T follicular helper cell (primary cell): ENCODE results near the gene HENMT1.

Experiments
- DNase-seq: peaks from one replicate; pipeline ENCODE4 v3.0.0-alpha.2; 2020; ENCODE audit warnings: low read depth

HENMT1 gene

DNA sequence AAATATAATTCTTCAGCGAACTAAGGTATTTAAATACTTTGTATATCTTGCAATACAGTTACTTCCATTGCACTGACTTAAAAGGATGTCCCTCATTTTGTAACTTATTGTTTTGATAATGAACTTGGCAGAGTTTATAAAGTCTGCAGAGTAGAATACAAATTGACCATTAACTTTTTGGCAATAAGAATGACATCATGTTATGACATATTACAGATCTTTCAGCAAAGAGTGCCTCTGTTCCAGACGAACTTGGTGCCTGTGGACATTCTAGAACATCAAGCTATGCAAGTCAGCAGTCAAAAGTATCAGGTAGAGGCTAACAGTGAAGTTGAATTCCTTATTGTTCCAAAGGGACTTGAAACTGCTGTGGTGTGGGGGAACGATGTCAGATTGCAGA lies 32.9 kb downstream of the HENMT1 start:
- no peak for DNase-seq

DNA sequence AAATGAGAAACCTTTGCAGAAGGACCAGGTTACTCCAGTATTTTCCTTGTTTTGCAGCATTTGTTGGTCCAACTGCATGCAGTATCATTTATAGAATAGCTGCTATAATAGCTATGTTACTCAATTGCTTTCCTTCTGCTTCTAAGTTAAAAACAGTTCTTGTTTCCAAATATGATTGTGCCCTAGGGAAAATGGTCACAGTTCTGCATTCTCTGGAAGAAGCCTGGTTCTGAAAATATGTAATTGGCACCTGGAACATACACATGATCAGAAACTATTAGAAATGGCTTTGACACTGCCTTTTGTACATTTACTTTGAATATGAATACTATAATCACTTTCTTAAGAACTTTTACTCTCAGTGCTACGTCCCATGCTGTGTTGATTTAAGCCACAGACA lies 33.6 kb downstream of the HENMT1 start:
- no peak for DNase-seq

DNA sequence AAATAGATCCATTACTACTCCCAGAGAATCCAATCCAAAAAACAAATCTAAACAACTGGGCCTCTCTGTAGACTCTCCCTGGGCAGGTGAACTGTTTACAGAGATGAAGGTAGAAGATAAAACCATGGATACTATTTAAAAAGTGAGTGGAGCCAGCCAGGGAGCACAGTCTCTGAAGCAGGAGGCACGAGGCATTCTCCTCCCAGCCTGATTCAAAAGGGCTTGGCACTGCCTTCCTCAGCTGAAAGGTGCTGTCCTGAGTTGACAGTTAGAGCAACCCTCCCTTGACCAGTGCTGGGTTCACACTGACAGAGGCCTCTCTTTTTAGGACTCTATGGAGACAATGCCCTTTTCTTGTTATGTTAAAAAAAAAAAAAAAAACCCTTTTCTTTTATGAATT lies 36.8 kb downstream of the HENMT1 start:
- no peak for DNase-seq

DNA sequence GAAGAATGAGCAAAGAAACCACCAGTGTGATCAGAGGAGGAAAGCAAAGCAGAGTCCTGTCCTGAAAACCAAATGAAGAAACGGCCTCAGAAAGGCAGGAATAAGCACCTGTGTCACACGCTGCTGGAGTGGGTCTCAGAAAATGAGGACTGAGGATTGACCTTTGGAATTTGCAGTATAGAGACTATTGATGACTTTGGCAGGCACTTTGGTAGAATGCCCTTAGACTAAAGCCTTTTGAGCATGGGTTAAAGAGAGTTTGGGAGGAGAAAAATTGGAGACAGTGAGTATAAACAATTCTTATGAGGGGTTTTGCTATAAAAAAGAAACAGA lies 43.2 kb downstream of the HENMT1 start:
- DNase-seq: no peak

DNA sequence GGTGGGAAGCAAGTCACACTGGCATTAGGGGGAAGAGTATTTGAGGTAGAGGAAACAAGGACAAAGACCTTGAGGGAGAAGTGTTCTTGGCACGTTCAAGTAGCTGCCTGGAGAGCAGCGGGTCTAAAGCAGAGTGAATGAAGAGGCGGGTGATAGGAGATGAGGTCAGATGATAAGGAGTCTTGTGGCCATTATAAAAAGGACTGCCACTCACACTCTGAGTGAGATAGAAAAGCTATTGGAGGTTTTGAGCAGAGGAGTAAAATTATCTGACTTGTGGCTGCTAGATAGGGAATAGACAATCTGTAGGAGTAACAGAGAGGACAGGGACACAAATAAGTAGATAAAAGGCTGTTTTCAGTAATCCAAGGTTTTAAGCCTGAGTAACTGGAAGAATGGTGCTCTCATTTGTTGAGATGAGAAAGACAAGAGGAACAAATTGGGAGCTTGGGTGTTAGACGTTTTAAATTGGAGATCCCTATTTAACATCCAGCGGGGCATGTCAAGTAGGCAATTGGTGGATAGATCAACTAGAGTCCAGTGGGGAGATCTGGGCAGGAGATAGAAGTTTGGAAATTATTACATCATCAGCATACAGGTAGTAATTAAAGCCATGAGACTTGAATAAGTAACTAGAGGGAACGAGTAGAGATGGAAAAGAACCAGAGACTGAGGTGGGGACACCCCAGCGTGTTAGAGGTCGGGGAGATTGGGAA lies 43.7 kb downstream of the HENMT1 start:
- no peak for DNase-seq

DNA sequence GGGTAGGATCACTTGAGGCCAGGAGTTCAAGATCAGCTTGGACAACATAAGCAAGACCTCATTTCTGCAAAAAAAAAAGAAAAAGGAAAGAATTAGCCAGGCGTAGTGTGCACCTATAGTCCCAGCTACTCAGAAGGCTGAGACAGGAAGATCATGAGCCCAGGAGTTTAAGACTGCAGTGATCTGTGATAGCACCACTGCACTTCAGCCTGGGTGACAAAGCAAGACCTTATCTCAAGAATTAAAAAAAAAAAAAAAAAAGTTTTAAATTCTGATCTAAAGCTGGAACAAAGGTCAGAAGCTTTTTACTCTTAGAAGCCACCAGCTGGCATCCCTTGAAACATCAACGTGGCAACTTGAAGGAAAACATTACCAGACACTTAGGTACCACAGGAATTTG lies 45.3 kb downstream of the HENMT1 start:
- no peak for DNase-seq

DNA sequence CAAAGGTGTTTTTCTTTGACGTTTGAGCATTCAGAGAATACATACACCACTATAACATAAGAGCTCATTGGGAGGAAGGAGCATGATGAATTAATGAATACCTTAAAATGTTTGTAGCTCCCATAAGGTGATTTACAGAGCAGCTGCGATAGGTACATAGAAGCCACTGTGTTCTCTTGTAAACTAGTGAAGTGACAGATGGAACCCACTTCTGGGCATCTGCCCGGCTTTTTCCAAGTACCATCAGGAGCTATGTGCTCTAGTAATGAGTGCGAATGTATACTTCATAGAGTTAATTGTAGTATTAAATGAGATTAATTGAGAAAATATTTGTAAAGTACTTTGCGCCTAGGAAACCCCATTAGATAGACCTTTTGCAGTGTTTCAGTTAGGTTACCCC lies 48.4 kb downstream of the HENMT1 start:
- no peak for DNase-seq

DNA sequence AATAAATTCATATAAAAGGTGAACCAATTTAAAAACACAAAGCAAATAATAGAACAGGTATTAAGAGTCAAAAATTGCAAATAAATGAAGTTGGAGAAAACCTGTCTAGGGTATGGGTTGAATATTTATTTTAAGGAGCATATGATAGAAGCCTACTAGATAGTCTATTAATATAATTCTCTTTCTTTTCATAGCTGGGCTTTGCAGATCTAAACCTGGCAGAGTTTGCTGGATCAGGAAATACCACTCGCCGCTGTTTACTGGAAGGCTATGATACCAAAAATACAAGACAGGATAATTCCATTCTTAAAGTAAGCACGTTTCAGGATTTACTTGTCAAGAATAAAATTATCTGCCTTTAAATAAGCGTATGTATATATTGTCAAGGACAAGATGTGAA lies 48.9 kb downstream of the HENMT1 start:
- DNase-seq: no peak

DNA sequence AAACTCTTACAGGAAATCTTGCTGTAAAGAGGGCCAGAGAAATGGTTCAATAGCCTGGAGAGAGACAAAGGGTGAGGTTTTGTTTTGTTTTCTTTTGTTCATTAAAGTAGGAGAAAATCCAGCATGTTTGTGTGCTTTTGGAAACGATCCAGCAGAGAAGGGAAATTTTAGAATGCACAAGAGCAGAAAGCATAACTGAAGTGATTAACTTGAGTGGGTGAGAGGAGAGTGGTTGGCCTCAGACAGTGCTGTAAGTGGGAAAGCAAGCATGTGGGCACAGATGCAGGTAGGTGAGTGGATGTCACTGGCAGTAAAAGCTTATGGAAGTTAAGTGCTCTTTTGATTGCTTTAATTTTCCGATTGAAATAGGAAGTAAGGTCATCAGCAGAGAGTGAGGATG lies 50.8 kb downstream of the HENMT1 start:
- DNase-seq: no peak

DNA sequence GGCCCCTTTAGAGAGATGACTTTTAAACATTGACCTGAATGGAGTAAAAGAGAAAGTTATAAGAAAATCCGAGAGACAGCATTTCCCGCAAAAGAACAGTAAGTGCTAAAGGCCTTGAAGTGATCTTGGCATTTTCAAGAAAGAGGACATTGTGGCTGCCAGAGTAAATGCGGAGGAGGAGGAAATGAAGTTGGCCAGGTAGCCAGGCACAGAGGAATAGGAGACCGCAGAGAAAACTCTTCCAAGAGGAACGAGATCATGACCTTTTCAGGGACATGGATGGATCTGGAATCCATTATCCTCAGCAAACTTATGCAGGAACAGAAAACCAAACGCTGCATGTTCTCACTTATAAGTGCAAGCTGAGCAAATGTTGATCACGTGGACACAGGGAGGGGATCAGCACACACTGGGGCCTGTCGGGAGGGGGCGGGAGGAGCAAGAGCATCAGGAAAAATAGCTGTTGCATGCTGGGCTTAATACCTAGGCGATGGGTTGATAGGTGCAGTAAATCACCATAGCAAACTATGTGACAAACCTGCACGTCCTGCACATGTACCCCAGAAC lies 51.3 kb downstream of the HENMT1 start:
- no peak for DNase-seq

DNA sequence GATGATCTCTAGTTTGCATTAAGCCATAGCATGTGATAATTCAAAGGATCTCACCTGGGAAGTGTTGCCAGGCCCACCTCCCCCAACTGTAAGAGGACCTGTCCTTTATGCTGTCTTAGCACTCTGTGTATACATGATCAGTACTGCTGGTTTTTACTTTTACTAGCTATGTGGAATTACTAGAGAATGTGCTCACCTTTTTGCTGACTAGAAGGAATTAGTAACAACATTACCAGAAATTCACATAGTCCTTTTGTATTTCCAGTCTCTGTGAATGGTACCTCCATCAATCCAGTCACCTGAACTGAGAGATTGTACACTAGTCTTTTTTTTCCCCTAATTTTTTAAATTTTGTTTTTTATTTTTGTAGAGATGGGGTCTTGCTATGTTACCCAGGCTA lies 54.4 kb downstream of the HENMT1 start:
- no peak for DNase-seq

DNA sequence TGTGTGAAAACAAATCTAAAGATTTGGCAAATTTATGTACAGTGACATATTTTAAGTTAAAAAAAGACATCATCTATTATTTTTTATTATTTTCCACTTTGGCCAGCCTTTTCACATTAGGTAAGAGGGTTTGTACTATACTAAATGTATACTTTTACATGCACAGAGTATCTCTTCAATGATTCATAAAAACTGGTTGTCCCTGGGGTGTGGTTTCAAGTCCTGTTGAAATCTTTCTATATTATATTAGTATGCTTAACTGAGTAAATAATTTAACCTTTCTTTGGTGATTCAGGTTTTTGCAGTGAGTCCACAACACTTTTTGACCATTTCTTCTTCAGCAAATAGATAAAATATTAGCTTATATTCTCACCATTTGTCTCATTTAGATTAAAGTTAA lies 55.3 kb downstream of the HENMT1 start:
- DNase-seq: no peak

DNA sequence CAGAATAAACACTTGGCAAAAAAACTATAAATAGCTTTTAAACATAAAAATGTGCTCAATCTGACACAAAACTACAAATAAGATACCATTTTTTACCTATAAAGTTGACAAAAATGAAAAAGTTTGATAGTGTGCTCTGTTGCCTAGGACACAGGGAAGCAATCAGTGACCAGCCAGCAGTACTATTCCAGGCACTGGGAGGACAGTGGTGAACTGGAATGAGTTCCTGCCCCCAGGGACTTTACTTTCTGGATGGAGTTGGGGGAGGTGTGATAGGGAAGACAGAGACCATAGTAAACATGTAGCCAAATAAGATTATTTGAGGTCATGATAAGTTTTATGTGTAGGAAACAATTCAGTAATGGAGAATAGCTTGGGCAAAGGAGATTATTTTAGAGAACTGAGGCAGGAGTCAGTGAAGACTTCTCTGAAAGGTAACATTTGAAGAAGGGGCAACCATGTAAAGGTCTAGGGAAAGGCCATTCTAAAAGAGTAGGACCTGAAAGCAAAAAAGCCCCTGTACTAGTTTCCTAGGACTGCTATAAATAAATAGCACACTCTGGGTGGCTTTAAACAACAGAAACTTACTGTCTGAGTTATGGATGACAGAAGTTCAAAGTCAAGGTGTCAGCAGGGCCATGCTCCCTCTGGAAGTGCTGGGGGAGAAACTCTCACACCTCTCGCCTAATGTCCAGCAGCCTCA lies 59.0 kb downstream of the HENMT1 start:
- DNase-seq: no peak

DNA sequence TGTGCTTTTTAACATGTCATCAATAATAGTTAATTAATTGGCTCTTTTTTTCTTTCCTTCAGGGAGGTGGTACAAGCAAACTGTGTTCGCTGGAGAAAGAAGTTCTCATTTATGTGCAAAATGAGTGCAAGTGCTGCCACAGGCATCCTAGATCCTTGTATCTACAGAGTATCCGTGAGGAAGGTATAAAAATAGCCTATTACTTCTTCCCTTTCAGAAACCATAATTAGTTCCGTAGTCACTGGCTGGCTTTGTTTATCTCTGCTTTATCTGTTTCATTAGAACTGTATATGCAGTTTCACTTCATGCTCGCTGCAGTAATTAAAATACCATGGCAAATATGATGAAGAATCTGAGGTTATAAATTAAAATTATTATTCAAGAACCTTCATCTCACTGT lies 60.4 kb downstream of the HENMT1 start:
- no peak for DNase-seq

DNA sequence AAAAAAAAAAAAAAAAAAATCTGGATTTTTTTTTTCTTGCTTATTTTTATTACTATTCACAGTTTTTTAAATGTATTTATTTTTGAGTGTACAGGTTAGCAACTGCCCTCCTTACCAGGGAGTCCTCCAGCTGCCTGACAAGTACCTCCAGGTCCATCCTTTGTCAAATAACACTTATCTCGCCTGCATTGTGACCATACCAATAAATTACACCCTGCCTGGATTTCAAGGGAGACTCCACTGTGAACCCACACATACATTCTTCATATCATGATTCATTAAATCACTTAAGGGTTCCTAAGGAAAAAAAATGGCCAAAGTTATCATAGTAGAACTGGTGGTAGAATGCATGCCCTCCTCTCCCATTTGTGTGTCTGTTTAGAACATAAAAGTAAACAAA lies 62.6 kb downstream of the HENMT1 start:
- no peak for DNase-seq
